Myocyte (in vitro differentiated cells): ENCODE data around the gene LDB3. TPM values are rescaled to one million over a fixed set of nuclear protein-coding genes. Genes with fewer than 3 reads are reported as not detected.
A peak's percentile ranks its signal among the peaks of the same experiment; 100 is the strongest.

Experiments
- DNase-seq: peaks from one replicate; pipeline ENCODE4 v3.0.0-alpha.2; 2012; ENCODE audit warnings: low read depth
- total RNA-seq: library from RNA; depleted of rRNA; stranded (reverse); fragments of >200 nt; gene quantifications from 2 replicates; pipeline ENCODE4 v1.2.3, GENCODE V29; 2014

LDB3 gene
- total RNA-seq, 1 donor from 2014 or later, result 137 TPM

- DNase-seq, result no peak
Observed at GRCh38 chr10:86685416-86685815, 17.1 kb downstream of the LDB3 start.

DNA sequence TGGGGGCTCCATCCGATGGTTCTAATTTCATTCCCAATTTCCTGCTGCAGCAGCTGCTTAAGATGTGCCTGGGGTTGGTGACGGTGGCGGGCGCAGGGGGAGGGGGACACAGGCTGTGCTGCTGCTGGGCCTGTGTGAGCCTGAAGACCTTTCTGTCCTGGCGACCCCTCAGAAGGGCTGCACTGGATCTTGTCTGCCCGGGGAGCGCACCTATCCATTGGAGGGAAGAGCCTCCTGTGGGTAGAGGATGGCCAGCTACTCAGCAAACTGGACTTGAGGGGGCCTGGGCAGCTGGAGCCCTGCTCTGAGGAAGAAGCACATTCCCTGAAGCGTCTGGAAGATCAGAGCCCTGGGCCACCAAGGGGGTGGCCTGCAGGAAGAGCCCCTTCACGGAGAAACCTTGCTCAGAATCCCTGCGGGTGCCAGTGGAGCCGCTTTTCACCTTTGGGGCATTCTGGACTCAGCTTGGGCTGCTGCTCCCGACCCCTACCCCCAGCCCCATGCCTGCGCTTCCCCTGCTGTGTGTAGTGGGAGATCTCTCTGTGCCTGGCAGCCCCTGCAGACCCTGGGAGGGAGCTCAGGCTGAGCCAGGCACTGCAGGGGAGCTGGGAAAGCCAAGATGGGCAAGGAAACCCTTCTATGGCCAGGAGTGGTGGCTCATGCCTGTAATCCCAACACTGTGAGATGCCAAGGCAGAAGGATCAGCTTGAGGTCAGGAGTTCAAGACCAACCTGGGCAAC lies 17.8 kb downstream of the LDB3 start:
- no peak for DNase-seq

GRCh38 chr10:86686972-86687371 lies 18.7 kb downstream of the LDB3 start:
- no peak for DNase-seq

GRCh38 chr10:86687750-86688149 lies 19.4 kb downstream of the LDB3 start:
- no peak for DNase-seq

GRCh38 chr10:86688398-86688921 lies 20.1 kb downstream of the LDB3 start:
- peak; percentile 71 for DNase-seq

DNA sequence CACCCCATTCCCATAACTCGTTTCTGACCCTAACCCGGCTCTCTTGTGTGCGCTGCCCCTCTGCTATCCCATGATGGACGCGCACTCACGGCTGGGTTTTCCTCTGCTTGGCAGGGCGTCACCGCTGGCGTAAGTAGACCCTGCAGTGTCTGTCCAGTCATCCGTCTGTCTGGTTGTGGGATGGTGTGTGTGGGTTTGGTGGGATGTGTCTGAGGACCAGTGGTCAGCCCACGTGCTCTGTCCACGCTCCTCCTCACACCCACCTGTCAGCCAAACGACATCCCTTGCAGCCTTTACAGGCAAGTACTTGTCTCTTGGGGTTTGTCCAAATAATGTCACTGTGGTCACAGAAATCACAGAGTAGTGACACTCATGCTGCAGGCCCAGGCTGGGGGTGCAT lies 20.8 kb downstream of the LDB3 start:
- DNase-seq, result peak; percentile 80

- DNase-seq, result no peak
Observed at GRCh38 chr10:86690231-86690630, 21.9 kb downstream of the LDB3 start.

GRCh38 chr10:86690657-86691084 lies 22.4 kb downstream of the LDB3 start:
- no peak for DNase-seq

DNA sequence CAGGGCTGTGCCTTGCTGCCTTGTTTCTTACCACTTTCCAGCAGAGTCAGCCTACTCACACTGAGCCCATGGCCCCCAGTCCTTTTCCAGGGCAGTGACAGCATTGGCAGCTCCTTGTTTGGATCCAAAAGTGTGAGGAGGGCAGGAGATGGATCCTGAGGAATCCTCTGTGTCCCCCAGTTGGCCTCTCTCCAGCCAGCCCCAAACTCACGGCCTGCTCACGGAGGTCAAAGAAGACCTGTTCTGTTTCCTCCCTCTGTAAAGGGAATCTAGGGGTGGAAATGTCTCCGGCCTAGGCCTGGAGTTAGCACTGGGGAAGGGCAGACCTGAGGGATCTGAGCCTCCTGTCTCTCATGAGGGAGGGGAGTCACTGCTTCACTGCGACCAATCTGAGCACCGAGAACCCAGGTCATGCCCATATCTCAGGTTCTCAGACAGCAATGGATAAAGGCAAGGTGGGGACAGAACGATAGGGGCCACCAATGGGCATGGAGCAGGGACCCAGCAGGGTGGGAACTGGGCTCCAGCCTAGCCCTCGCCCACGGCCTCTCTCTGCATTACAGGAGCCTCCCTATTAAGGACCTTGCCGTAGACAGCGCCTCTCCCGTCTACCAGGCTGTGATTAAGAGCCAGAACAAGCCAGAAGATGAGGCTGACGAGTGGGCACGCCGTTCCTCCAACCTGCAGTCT lies 23.2 kb downstream of the LDB3 start:
- DNase-seq, result no peak

GRCh38 chr10:86692023-86692514 lies 23.8 kb downstream of the LDB3 start:
- no peak for DNase-seq

DNA sequence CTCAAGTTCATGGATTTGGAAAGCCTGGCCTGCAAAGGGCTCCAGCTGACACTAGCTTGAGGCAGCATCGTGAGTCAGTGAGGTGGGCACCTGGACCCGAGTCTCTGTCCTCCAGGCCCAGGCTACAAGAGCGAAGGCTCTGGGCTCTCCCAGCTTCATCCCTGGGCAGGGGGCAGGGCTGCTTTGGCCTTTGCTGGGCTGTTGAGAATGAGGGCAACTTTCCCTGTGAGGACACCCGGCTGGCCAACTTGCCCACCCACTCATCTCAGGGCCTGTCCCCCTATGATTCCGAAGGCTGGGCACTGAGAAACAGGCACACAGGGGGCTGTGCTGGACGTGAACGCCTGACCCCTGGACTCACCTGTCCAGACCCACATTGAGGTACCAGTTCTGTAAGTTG lies 24.4 kb downstream of the LDB3 start:
- DNase-seq, result no peak

- no peak for DNase-seq
Observed at GRCh38 chr10:86693275-86693674, 25.0 kb downstream of the LDB3 start.

DNA sequence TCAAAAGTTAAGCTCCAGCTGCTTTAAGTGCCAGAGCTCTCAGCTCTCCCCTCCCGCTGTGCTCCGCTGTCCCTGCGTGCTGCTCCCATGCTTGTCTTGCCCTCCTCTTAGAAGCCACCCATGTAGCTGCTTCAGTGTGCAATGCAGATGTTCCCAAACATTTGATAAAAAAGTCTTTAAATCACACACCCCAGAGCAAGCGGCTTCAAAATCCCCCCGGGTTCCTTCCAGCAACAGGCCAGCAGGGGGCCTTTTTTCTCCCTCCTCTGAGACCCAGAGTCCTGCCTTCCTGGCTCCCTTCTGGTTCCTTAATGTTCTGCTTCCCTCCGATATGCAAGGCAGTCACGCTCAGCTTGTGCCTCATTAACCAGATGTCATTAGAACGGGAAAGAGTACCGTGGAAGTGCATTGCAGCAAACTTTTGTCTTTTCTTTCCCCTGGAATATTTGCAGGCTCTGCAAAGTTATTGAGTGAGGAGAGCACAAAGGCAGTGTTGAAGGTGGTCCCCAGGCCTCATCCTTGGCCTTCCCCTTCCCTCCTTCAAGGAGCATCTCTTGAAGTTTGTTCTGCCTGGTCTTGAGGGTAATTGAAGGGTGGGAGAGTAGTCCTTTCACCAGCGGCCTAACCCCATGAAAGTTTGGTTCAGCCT lies 25.5 kb downstream of the LDB3 start:
- no peak for DNase-seq

DNA sequence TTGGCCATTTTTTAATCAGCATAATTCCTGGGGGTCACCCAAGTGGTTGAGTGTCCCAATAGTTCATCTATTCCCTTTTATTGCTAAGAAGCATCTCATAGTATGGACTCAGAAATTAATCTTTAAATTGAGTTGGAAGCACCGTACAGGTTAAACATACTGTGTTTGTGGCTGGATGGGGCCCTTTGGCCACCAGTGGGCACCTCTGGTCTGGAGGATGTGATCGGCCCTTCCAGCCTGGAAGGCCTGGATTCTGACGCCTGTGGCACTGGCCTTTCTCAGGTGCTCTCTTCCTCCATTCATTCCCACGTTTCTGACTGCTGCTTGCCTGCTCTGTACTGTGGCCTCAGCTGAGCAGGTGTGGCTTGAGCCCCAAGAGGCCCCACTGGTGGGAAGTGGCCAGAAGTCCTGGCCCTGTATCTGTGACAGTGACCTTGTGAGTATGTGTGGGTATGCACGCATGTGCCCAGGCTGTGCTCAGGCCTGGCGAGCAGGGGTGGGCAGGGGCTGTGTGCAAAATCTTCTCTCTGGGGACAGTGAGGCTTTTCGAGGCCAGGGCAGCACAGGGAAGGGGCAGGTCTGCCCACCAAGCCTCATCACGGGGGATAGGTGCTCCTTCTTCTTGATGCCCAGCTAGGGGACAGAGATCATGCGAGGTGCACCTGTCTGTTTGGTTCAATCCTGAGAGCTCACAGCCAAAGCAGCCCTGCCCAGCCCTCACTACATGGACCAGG lies 30.1 kb downstream of the LDB3 start:
- DNase-seq, result no peak

GRCh38 chr10:86699125-86699524 lies 30.8 kb downstream of the LDB3 start:
- DNase-seq, result no peak

- DNase-seq, result no peak
Observed at GRCh38 chr10:86699541-86699940, 31.2 kb downstream of the LDB3 start.

DNA sequence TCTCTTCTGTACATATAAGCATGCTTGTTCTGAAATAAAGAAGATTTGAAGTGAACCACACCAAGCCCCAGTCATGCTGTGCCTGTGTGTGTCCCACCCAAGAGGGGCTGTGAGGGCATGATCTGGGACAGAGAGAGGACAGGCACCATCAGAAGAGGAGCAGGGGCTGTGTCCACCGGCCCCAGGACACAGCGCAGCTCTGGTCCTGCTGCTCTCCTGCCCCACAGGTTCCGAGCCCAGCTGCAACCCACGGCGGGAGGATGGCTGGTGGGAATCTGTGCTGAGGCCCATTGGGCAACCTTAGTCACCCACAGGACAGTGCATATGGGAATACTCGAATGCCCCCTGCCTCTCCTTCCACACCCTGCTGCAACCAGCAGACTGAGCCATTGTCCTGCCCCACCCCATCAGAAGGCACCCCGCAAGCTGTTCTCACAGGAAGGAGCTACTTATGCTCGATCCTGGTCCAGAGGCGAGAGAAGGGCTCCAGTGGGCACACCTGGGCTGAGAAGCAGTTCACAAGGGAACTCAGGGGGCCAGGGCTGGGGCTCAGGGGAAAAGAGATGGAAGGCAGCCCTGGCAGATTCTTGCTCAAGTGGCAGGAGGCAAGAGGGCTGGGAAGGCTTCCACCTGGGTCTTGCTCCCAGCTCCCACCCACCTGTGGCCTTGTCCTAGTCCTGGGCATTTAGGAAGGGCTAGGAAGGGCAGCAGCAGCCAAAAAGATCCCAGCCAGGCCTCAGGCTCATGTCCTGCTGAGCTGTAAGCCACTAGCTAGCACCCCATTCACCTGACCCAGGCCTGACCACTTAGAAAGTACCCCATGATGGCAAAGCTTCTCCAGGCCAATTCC lies 31.9 kb downstream of the LDB3 start:
- no peak for DNase-seq

DNA sequence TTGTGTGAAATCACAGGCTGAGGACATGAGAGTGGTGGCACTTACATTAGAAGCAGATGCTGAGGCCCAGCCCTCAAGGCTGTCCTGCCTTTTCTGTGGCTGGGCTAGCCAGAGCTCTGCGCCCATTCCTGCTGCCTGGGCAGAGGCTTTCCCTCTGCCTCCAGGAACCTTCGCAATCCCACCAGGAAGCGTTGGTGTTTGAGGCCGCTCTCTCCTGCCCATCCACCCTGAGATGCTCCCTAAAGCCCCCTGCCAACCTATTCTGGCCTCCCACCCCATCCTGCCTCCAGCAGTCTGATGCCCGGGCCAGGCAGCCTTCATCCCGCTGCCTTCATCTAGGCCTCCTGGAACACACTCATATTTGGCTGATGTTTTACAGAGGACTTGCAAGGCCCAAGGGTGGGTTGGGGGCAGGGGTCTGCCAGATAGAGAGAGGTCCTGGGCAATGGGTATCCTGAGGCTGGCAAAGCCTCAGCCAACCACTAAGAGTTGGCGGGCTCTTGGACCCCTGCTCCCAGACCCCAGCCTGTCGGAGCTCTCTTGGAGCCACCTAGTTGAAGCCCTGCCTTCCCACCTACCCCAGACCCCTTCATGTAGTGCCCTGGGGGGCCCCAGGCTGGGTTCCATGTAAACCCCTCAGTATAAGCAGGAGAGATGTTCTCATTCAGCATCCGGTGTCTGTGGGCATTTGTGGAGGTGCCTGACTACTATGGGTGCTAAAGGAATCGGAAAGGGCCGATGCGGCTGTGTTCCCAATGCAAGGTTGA lies 32.7 kb downstream of the LDB3 start:
- no peak for DNase-seq

- DNase-seq, result no peak
Observed at GRCh38 chr10:86703176-86703575, 34.9 kb downstream of the LDB3 start.

- no peak for DNase-seq
Observed at GRCh38 chr10:86705139-86705538, 36.8 kb downstream of the LDB3 start.
